ENCODE results near the gene POLR2E. TPM values are rescaled to one million over a fixed set of nuclear protein-coding genes. Genes with fewer than 3 reads are reported as not detected.

The POLR2E gene
- polyA plus RNA-seq, 1 donor (not counting 4 experiments of a cell fraction or from before 2014, with no cell fraction given) = 178 TPM

DNA sequence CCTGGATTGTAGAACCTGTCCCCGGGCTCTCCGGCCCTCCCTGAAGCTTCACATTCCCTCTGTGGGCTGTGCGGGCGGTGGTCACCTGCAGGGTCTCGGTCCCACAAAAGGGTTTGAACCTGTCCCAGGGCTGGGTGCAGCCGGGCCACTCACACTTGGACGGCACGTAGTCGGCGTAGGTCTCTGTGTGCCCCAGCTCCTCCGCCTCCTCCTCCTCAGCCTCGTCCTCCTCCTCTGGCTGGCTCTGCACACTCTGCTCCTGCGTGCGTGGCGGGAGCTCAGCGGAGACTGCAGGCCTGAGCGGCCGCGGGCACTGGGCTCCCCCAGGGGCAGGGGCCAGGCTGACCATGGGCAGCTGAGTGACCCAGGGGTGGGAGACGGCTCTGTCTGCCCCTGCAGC, 28.2 kb upstream of the POLR2E start:
- no peak for FAIRE-seq
- H3K79me2 ChIP-seq (ENCODE audit: control insufficient read depth, insufficient read depth, low read length) = peaks cover 10% of the 10 kb centered on the region

DNA sequence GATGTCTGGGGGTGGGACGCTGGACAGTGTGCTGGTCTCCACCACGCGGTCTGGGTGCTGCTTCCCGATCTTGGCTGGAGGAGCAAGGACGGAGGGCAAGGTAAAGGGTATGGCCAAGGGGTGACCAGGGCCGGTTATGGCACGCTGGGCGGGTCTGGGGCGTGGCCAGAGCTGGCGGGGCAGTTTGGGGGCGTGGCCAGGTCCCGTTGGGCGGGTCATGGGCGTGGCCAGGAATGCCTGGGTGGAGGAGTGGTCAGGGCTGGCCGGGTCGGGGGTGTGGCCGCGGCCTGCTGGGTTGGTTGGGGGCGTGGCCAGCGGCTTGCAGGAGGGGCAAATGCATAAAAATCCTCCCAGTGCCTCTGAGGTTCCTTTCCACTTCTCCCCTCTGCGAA, 27.8 kb upstream of the POLR2E start:
- Histone ChIP-seq H3K4me2 (ENCODE audit: control insufficient read depth, extremely low read depth, insufficient read depth, low read depth, low read length) (no peak overlapping the region), H3K9me3 (ENCODE audit: control insufficient read depth, low read depth, low read length) (no peaks in the 10 kb centered on the region), H3K9ac (ENCODE audit: control insufficient read depth, extremely low read depth, insufficient read depth, low read length) (no peak overlapping the region), H3K79me2 (ENCODE audit: control insufficient read depth, insufficient read depth, low read length) (peaks cover 10% of the 10 kb centered on the region), H3K36me3 (ENCODE audit: control insufficient read depth in 2 of 2, extremely low read depth in 1 of 2, insufficient read depth in 2 of 2, low read length in 2 of 2) (peaks cover 42 to 57% of the 10 kb centered on the region in 2 experiments), H3K4me1 (ENCODE audit: control insufficient read depth, extremely low read depth, insufficient read depth, low read length) (no peaks in the 10 kb centered on the region), H3K27ac (ENCODE audit: control insufficient read depth, insufficient read depth, low read length) (no peak overlapping the region), H3K4me3 (ENCODE audit: control insufficient read depth in 2 of 3, extremely low read depth in 1 of 3, insufficient read depth in 2 of 3, low read depth in 1 of 3, low read length in 3 of 3) (no peak overlapping the region), H4K20me1 (ENCODE audit: control insufficient read depth, extremely low read depth, insufficient read depth, low read length) (peaks cover 4% of the 10 kb centered on the region), H3K9me1 (ENCODE audit: control insufficient read depth, extremely low read depth, insufficient read depth, low read length) (no peaks in the 10 kb centered on the region), H2AFZ (ENCODE audit: control insufficient read depth, low read length) (no peak overlapping the region), H3K27me3 (ENCODE audit: control insufficient read depth, extremely low read depth, insufficient read depth, low read length) (no peaks in the 10 kb centered on the region)
- DNase-seq (ENCODE audit: low read depth, low spot score) (no peak), FAIRE-seq (no peak)
- TF ChIP-seq, protein P1, sequence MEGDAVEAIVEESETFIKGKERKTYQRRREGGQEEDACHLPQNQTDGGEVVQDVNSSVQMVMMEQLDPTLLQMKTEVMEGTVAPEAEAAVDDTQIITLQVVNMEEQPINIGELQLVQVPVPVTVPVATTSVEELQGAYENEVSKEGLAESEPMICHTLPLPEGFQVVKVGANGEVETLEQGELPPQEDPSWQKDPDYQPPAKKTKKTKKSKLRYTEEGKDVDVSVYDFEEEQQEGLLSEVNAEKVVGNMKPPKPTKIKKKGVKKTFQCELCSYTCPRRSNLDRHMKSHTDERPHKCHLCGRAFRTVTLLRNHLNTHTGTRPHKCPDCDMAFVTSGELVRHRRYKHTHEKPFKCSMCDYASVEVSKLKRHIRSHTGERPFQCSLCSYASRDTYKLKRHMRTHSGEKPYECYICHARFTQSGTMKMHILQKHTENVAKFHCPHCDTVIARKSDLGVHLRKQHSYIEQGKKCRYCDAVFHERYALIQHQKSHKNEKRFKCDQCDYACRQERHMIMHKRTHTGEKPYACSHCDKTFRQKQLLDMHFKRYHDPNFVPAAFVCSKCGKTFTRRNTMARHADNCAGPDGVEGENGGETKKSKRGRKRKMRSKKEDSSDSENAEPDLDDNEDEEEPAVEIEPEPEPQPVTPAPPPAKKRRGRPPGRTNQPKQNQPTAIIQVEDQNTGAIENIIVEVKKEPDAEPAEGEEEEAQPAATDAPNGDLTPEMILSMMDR (optimal IDR thresholded peaks at IDR 0.05 in 1 of 3, IDR thresholded peaks at IDR 0.05 in 1 of 3, conservative IDR thresholded peaks at IDR 0.05 in 1 of 3; ENCODE audit: extremely low read depth in 1 of 3, insufficient read depth in 2 of 3, low read length in 3 of 3) = no peak
- TF ChIP-seq EZH2 (IDR thresholded peaks at IDR 0.05; ENCODE audit: low read length) = no peak
- dilution Hi-C loops (cut with MboI; ENCODE audit: extremely low pct_ligation_motif_present, low sequenced_read_pairs) = no loop called here

More for the DNA sequence above, 28.2 kb upstream of the POLR2E start:
- no peak for TF ChIP-seq EZH2 (IDR thresholded peaks at IDR 0.05; ENCODE audit: low read length)
- TF ChIP-seq, protein P1 (optimal IDR thresholded peaks at IDR 0.05 in 1 of 3, IDR thresholded peaks at IDR 0.05 in 1 of 3, conservative IDR thresholded peaks at IDR 0.05 in 1 of 3; ENCODE audit: extremely low read depth in 1 of 3, insufficient read depth in 2 of 3, low read length in 3 of 3) = no peak
- no peak for DNase-seq (ENCODE audit: low read depth, low spot score)
- H4K20me1 ChIP-seq (ENCODE audit: control insufficient read depth, extremely low read depth, insufficient read depth, low read length) = peaks cover 4% of the 10 kb centered on the region
- no peak overlapping the region for H3K4me2 ChIP-seq (ENCODE audit: control insufficient read depth, extremely low read depth, insufficient read depth, low read depth, low read length)
- no peak overlapping the region for H3K27ac ChIP-seq (ENCODE audit: control insufficient read depth, insufficient read depth, low read length)
- dilution Hi-C loops (cut with MboI; ENCODE audit: extremely low pct_ligation_motif_present, low sequenced_read_pairs) = no loop called here
- H2AFZ ChIP-seq (ENCODE audit: control insufficient read depth, low read length) = no peak overlapping the region
- no peaks in the 10 kb centered on the region for H3K9me1 ChIP-seq (ENCODE audit: control insufficient read depth, extremely low read depth, insufficient read depth, low read length)
- H3K4me3 ChIP-seq (ENCODE audit: control insufficient read depth in 2 of 3, extremely low read depth in 1 of 3, insufficient read depth in 2 of 3, low read depth in 1 of 3, low read length in 3 of 3) = no peak overlapping the region
- H3K36me3 ChIP-seq (ENCODE audit: control insufficient read depth in 2 of 2, extremely low read depth in 1 of 2, insufficient read depth in 2 of 2, low read length in 2 of 2) = peaks cover 41 to 55% of the 10 kb centered on the region in 2 experiments
- no peaks in the 10 kb centered on the region for H3K4me1 ChIP-seq (ENCODE audit: control insufficient read depth, extremely low read depth, insufficient read depth, low read length)
- H3K9me3 ChIP-seq (ENCODE audit: control insufficient read depth, low read depth, low read length) = no peaks in the 10 kb centered on the region
- H3K27me3 ChIP-seq (ENCODE audit: control insufficient read depth, extremely low read depth, insufficient read depth, low read length) = no peaks in the 10 kb centered on the region
- H3K9ac ChIP-seq (ENCODE audit: control insufficient read depth, extremely low read depth, insufficient read depth, low read length) = no peak overlapping the region
